Osteocyte (in vitro differentiated cells): Measurements from ENCODE around the gene DDIT3. TPM values are rescaled to one million over a fixed set of nuclear protein-coding genes. Genes with fewer than 3 reads are reported as not detected.

ENCODE experiments used
- DNase-seq: peaks from one replicate; pipeline ENCODE4 v3.0.0; 2021; ENCODE audit warnings: mixed read lengths; ENCODE audit not compliant: unreplicated experiment; ENCODE audit errors: extremely low spot score
- H3K27ac Mint-ChIP-seq: one replicate; pipeline ENCODE4 v1.8.0; 2021; ENCODE audit warnings: mild to moderate bottlenecking, mixed read lengths; ENCODE audit not compliant: unreplicated experiment
- H3K27me3 Mint-ChIP-seq: one replicate; pipeline ENCODE4 v1.8.0; 2021; ENCODE audit warnings: mixed read lengths; ENCODE audit not compliant: unreplicated experiment
- H3K36me3 Mint-ChIP-seq: one replicate; pipeline ENCODE4 v1.8.0; 2021; ENCODE audit warnings: mixed read lengths; ENCODE audit not compliant: unreplicated experiment
- H3K4me1 Mint-ChIP-seq: one replicate; pipeline ENCODE4 v1.8.0; 2021; ENCODE audit warnings: mixed read lengths; ENCODE audit not compliant: unreplicated experiment
- H3K4me3 Mint-ChIP-seq: one replicate; pipeline ENCODE4 v1.8.0; 2021; ENCODE audit warnings: mild to moderate bottlenecking, moderate library complexity, mixed read lengths; ENCODE audit not compliant: unreplicated experiment
- H3K9me3 Mint-ChIP-seq: one replicate; pipeline ENCODE4 v1.8.0; 2021; ENCODE audit warnings: mixed read lengths; ENCODE audit not compliant: unreplicated experiment
- CTCF ChIP-seq: fragments of 200-600 bp; sonication (generic); IDR thresholded peaks from 2 replicates; pipeline ENCODE4 v1.5.0; 2021; ENCODE audit warnings: antibody characterized with exemption, mild to moderate bottlenecking, moderate library complexity
- microRNA-seq: library from miRNA; unstranded; fragments of <30 nt; microRNA quantifications from one replicate; pipeline ENCODE4 v1.1.0, GENCODE V29; 2020; ENCODE audit not compliant: unreplicated experiment
- total RNA-seq: library from RNA; stranded (reverse); gene quantifications from 2 replicates; pipeline ENCODE4 v1.2.1, GENCODE V29; 2021

The DDIT3 gene
- total RNA-seq, 1 donor from 2014 or later, result 95.7 TPM

GRCh38 chr12:57469296-57470164 is 50.8 kb downstream of the DDIT3 start:
- H3K27me3 Mint-ChIP-seq, result peaks cover 25% of the 10 kb centered on the region
- no peak overlapping the region for H3K27ac Mint-ChIP-seq
- H3K9me3 Mint-ChIP-seq, result no peaks in the 10 kb centered on the region
- no peak for TF ChIP-seq CTCF
- H3K4me3 Mint-ChIP-seq, result no peak overlapping the region
- H3K36me3 Mint-ChIP-seq, result no peaks in the 10 kb centered on the region
- H3K4me1 Mint-ChIP-seq, result no peaks in the 10 kb centered on the region
- no peak for DNase-seq

DNA sequence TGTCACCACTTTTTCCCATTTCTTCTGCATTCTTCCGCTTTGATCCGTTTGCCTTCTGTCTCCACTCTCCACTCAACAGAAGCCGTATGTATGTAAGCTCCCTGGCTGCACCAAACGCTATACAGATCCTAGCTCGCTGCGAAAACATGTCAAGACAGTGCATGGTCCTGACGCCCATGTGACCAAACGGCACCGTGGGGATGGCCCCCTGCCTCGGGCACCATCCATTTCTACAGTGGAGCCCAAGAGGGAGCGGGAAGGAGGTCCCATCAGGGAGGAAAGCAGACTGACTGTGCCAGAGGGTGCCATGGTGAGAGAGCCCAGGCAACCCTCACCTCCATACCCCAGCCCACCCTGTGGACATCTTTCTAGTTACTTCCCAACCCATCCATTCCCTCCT is 52.4 kb downstream of the DDIT3 start:
- H3K4me3 Mint-ChIP-seq, result no peak overlapping the region
- H3K27ac Mint-ChIP-seq, result no peak overlapping the region
- TF ChIP-seq CTCF, result no peak
- no peaks in the 10 kb centered on the region for H3K36me3 Mint-ChIP-seq
- H3K27me3 Mint-ChIP-seq, result peaks cover 12% of the 10 kb centered on the region
- no peaks in the 10 kb centered on the region for H3K9me3 Mint-ChIP-seq
- no peak for DNase-seq
- H3K4me1 Mint-ChIP-seq, result peaks cover under 1% of the 10 kb centered on the region

GRCh38 chr12:57467212-57467874 is 53.0 kb downstream of the DDIT3 start:
- peaks cover 6% of the 10 kb centered on the region for H3K4me1 Mint-ChIP-seq
- H3K36me3 Mint-ChIP-seq, result no peaks in the 10 kb centered on the region
- peaks cover 6% of the 10 kb centered on the region for H3K27me3 Mint-ChIP-seq
- no peak for TF ChIP-seq CTCF
- H3K9me3 Mint-ChIP-seq, result no peaks in the 10 kb centered on the region
- no peak overlapping the region for H3K4me3 Mint-ChIP-seq
- DNase-seq, result no peak
- no peak overlapping the region for H3K27ac Mint-ChIP-seq

Small RNA genes within 50 kb of the gene (microRNA-seq; reads per million reads assigned to microRNA genes)
- gene MIR616, result not detected
- gene MIR6758, result not detected

Other genes with a start within 250 kb of the DDIT3 start
- 62.2 and 65.0 TPM in 2 replicates for gene R3HDM2, start 89.5 kb downstream of the DDIT3 start, total RNA-seq
- gene INHBC, start 85.7 kb downstream of the DDIT3 start, total RNA-seq, result not detected in 2 replicates
- 1.0 and 1.3 TPM in 2 replicates for gene INHBE, start 65.2 kb downstream of the DDIT3 start, total RNA-seq
- gene GLI1, start 60.7 kb downstream of the DDIT3 start, total RNA-seq, result 3.5 and 7.7 TPM in 2 replicates
- gene ARHGAP9, start 40.6 kb downstream of the DDIT3 start, total RNA-seq, result 1.5 and 2.1 TPM in 2 replicates
- 364 and 401 TPM in 2 replicates for gene MARS1, start 32.4 kb downstream of the DDIT3 start, total RNA-seq
- 104 and 105 TPM in 2 replicates for gene MBD6, start 2.3 kb upstream of the DDIT3 start, total RNA-seq
- 149 and 155 TPM in 2 replicates for gene DCTN2, start 26.7 kb upstream of the DDIT3 start, total RNA-seq
- 0.43 and 0.73 TPM in 2 replicates for gene KIF5A, start 29.5 kb upstream of the DDIT3 start, total RNA-seq
- gene PIP4K2C, start 70.7 kb upstream of the DDIT3 start, total RNA-seq, result 30.4 and 34.9 TPM in 2 replicates
- 26.5 and 29.9 TPM in 2 replicates for gene DTX3, start 84.3 kb upstream of the DDIT3 start, total RNA-seq
- 25.8 and 27.6 TPM in 2 replicates for gene ARHGEF25, start 90.9 kb upstream of the DDIT3 start, total RNA-seq
- 5.6 and 6.9 TPM in 2 replicates for gene B4GALNT1, start 112.7 kb upstream of the DDIT3 start, total RNA-seq
- 338 and 363 TPM in 2 replicates for gene OS9, start 173.6 kb upstream of the DDIT3 start, total RNA-seq
- gene AGAP2, start 218.2 kb upstream of the DDIT3 start, total RNA-seq, result 2.4 and 2.6 TPM in 2 replicates
- 36.2 and 37.4 TPM in 2 replicates for gene TSPAN31, start 224.5 kb upstream of the DDIT3 start, total RNA-seq
- 137 and 142 TPM in 2 replicates for gene CDK4, start 231.8 kb upstream of the DDIT3 start, total RNA-seq
- 19.2 and 21.1 TPM in 2 replicates for gene MARCHF9, start 234.6 kb upstream of the DDIT3 start, total RNA-seq
- gene CYP27B1, start 246.6 kb upstream of the DDIT3 start, total RNA-seq, result 1.7 and 2.3 TPM in 2 replicates